ENCODE data around the gene PHLDA2. TPM values are rescaled to one million over a fixed set of nuclear protein-coding genes. Genes with fewer than 3 reads are reported as not detected.

The PHLDA2 gene
- total and polyA plus RNA-seq, 8 donors: 3.1 to 34.2 (median 25.5) TPM; not detected in 3

GRCh38 chr11:2963761-2964160, 34.5 kb upstream of the PHLDA2 start:
- peaks cover 73 to 100% (median 99%) of the 10 kb centered on the region in 4 donors for H3K36me3 ChIP-seq
- intact Hi-C loops (cut with DNase I; ENCODE audit: low total_unique reads): no loop called here
- no peak for DNase-seq
- no peaks in the 10 kb centered on the region for H3K27me3 ChIP-seq
- H3K4me3 ChIP-seq: no peak overlapping the region
- 86 to 97% (median 96%) methylated on average over 6 of the region's 6 CpGs for WGBS, 5 donors
- no peaks in the 10 kb centered on the region for H3K9me3 ChIP-seq
- H3K4me1 ChIP-seq: no peaks in the 10 kb centered on the region
- H3K27ac ChIP-seq: no peak overlapping the region
- TF ChIP-seq POLR2AphosphoS5 (IDR thresholded peaks at IDR 0.05) (no peak), EP300 (IDR thresholded peaks at IDR 0.05) (no peak), POLR2A (IDR thresholded peaks at IDR 0.05) (no peak)

- Histone ChIP-seq H3K27ac (no peak overlapping the region), H3K4me1 (no peaks in the 10 kb centered on the region), H3K27me3 (no peaks in the 10 kb centered on the region), H3K36me3 (peaks cover 73 to 100% (median 99%) of the 10 kb centered on the region in 4 donors), H3K4me3 (no peak overlapping the region), H3K9me3 (no peaks in the 10 kb centered on the region)
- intact Hi-C loops (cut with DNase I; ENCODE audit: low total_unique reads): no loop called here
- DNase-seq: no peak
- TF ChIP-seq POLR2AphosphoS5 (IDR thresholded peaks at IDR 0.05) (no peak), EP300 (IDR thresholded peaks at IDR 0.05) (no peak), POLR2A (IDR thresholded peaks at IDR 0.05) (no peak), CTCF (IDR thresholded peaks at IDR 0.05) (no peak)
- WGBS, 5 donors: 68 to 85% (median 82%) methylated on average over 7 of the region's 7 CpGs
These were observed 34.0 kb upstream of the PHLDA2 start for GRCh38 chr11:2963112-2963754.

GRCh38 chr11:2961080-2961479, 31.9 kb upstream of the PHLDA2 start:
- H3K27me3 ChIP-seq: no peaks in the 10 kb centered on the region
- no peak for DNase-seq
- peaks cover 73 to 100% (median 99%) of the 10 kb centered on the region in 4 donors for H3K36me3 ChIP-seq
- no peak overlapping the region for H3K4me3 ChIP-seq
- no peaks in the 10 kb centered on the region for H3K9me3 ChIP-seq
- no peak overlapping the region for H3K27ac ChIP-seq
- TF ChIP-seq POLR2AphosphoS5 (IDR thresholded peaks at IDR 0.05) (no peak), EP300 (IDR thresholded peaks at IDR 0.05) (no peak), CTCF (IDR thresholded peaks at IDR 0.05) (no peak), POLR2A (IDR thresholded peaks at IDR 0.05) (no peak)
- intact Hi-C loops (cut with DNase I; ENCODE audit: low total_unique reads): no loop called here
- H3K4me1 ChIP-seq: no peaks in the 10 kb centered on the region
- 64 to 80% (median 71%) methylated on average over 5 of the region's 5 CpGs for WGBS, 5 donors

- TF ChIP-seq POLR2AphosphoS5 (IDR thresholded peaks at IDR 0.05) (no peak), POLR2A (IDR thresholded peaks at IDR 0.05) (no peak), CTCF (IDR thresholded peaks at IDR 0.05) (no peak), EP300 (IDR thresholded peaks at IDR 0.05) (no peak)
- 94 to 96% (median 94%) methylated on average over 7 of the region's 7 CpGs for WGBS, 5 donors
- Histone ChIP-seq H3K9me3 (no peaks in the 10 kb centered on the region), H3K27me3 (no peaks in the 10 kb centered on the region), H3K27ac (no peak overlapping the region), H3K4me3 (no peak overlapping the region), H3K36me3 (peaks cover 75 to 100% (median 99%) of the 10 kb centered on the region in 4 donors), H3K4me1 (no peaks in the 10 kb centered on the region)
- intact Hi-C loops (cut with DNase I; ENCODE audit: low total_unique reads): no loop called here
- DNase-seq: no peak
These were observed 30.9 kb upstream of the PHLDA2 start for GRCh38 chr11:2960139-2960538.

- no peaks in the 10 kb centered on the region for H3K27me3 ChIP-seq
- TF ChIP-seq POLR2AphosphoS5 (IDR thresholded peaks at IDR 0.05) (no peak), CTCF (IDR thresholded peaks at IDR 0.05) (no peak), EP300 (IDR thresholded peaks at IDR 0.05) (no peak), POLR2A (IDR thresholded peaks at IDR 0.05) (no peak)
- H3K27ac ChIP-seq: no peak overlapping the region
- WGBS, 5 donors: 69 to 81% (median 72%) methylated on average over 3 of the region's 3 CpGs
- intact Hi-C loops (cut with DNase I; ENCODE audit: low total_unique reads): no loop called here
- H3K9me3 ChIP-seq: no peaks in the 10 kb centered on the region
- H3K4me3 ChIP-seq: no peak overlapping the region
- DNase-seq: no peak
- no peaks in the 10 kb centered on the region for H3K4me1 ChIP-seq
- H3K36me3 ChIP-seq: peaks cover 77 to 100% (median 99%) of the 10 kb centered on the region in 4 donors
These were observed 29.0 kb upstream of the PHLDA2 start for GRCh38 chr11:2958251-2958650.
